ENCODE results near the gene SPACA4. TPM values are rescaled to one million over a fixed set of nuclear protein-coding genes. Genes with fewer than 3 reads are reported as not detected.

SPACA4 gene
- polyA plus RNA-seq, 1 of the 3 experiments (the other 2 are of a cell fraction) = not detected

DNA sequence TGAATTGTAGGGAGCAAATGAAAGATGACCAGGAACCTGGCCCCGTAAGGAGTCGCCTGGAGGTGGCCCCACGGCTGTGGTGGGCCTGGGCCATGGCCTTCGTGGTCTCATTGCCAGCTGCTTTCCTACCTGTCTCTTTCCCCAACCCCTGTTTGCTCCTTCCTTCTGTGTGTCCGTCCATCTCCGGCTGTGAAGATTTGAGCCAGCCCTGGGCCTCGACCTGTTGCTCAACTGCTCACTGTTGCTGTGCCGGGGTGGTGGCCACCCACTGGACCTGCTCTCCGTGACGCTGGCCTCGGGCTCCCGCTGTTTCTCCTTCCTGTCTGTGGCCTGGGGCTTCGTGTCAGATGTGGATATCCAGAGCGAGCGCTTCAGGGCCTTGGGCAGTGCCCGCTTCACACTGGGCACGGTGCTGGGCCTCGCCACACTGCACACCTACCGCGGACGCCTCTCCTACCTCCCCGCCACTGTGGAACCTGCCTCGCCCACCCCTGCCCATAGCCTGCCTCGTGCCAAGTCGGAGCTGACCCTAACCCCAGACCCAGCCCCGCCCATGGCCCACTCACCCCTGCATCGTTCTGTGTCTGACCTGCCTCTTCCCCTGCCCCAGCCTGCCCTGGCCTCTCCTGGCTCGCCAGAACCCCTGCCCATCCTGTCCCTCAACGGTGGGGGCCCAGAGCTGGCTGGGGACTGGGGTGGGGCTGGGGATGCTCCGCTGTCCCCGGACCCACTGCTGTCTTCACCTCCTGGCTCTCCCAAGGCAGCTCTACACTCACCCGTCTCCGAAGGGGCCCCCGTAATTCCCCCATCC, 22.1 kb downstream of the SPACA4 start (continued):
- TF ChIP-seq, protein P1, sequence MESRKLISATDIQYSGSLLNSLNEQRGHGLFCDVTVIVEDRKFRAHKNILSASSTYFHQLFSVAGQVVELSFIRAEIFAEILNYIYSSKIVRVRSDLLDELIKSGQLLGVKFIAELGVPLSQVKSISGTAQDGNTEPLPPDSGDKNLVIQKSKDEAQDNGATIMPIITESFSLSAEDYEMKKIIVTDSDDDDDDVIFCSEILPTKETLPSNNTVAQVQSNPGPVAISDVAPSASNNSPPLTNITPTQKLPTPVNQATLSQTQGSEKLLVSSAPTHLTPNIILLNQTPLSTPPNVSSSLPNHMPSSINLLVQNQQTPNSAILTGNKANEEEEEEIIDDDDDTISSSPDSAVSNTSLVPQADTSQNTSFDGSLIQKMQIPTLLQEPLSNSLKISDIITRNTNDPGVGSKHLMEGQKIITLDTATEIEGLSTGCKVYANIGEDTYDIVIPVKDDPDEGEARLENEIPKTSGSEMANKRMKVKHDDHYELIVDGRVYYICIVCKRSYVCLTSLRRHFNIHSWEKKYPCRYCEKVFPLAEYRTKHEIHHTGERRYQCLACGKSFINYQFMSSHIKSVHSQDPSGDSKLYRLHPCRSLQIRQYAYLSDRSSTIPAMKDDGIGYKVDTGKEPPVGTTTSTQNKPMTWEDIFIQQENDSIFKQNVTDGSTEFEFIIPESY (IDR thresholded peaks at IDR 0.05; ENCODE audit: borderline replicate concordance, low read depth) = no peak
- no peak for TF ChIP-seq FOSL2 (IDR thresholded peaks at IDR 0.05; ENCODE audit: borderline replicate concordance, low read depth)

DNA sequence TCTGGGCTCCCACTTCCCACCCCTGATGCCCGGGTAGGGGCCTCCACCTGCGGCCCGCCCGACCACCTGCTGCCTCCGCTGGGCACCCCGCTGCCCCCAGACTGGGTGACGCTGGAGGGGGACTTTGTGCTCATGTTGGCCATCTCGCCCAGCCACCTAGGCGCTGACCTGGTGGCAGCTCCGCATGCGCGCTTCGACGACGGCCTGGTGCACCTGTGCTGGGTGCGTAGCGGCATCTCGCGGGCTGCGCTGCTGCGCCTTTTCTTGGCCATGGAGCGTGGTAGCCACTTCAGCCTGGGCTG, 22.7 kb downstream of the SPACA4 start:
- no peak overlapping the region for H3K27ac ChIP-seq (ENCODE audit: low read depth in 2 of 2, low read length in 1 of 2)
- no peaks in the 10 kb centered on the region for H3K9me2 ChIP-seq
- H3F3A ChIP-seq (replicated peaks; ENCODE audit: insufficient read depth) = peaks cover 10% of the 10 kb centered on the region
- peaks cover 3% of the 10 kb centered on the region; the same call in 1 of the 2 replicates for H3K79me2 ChIP-seq (ENCODE audit: insufficient read depth)
- TF ChIP-seq, protein P2, sequence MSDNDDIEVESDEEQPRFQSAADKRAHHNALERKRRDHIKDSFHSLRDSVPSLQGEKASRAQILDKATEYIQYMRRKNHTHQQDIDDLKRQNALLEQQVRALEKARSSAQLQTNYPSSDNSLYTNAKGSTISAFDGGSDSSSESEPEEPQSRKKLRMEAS (IDR thresholded peaks at IDR 0.05; ENCODE audit: low read depth) = no peak
- TF ChIP-seq TCF12 (IDR thresholded peaks at IDR 0.05) (no peak), GABPA (IDR thresholded peaks at IDR 0.05; ENCODE audit: low read depth) (no peak), FOXM1 (IDR thresholded peaks at IDR 0.05; ENCODE audit: low read depth) (no peak), RAD21 (IDR thresholded peaks at IDR 0.05; ENCODE audit: low read length) (no peak), MXI1 (IDR thresholded peaks at IDR 0.05; ENCODE audit: low read depth, low read length) (no peak), NRF1 (IDR thresholded peaks at IDR 0.05; ENCODE audit: low read depth, low read length) (no peak), FOSL2 (IDR thresholded peaks at IDR 0.05; ENCODE audit: borderline replicate concordance, low read depth) (no peak), ELF1 (IDR thresholded peaks at IDR 0.05) (no peak), TAF1 (IDR thresholded peaks at IDR 0.05; ENCODE audit: borderline replicate concordance, low read depth, low read length) (no peak), CHD2 (IDR thresholded peaks at IDR 0.05; ENCODE audit: low read length, partially characterized antibody) (no peak), TEAD4 (IDR thresholded peaks at IDR 0.05; ENCODE audit: borderline replicate concordance, insufficient read depth) (no peak), EZH2phosphoT487 (IDR thresholded peaks at IDR 0.05; ENCODE audit: borderline replicate concordance, low read depth) (no peak)
- TF ChIP-seq, protein P3, sequence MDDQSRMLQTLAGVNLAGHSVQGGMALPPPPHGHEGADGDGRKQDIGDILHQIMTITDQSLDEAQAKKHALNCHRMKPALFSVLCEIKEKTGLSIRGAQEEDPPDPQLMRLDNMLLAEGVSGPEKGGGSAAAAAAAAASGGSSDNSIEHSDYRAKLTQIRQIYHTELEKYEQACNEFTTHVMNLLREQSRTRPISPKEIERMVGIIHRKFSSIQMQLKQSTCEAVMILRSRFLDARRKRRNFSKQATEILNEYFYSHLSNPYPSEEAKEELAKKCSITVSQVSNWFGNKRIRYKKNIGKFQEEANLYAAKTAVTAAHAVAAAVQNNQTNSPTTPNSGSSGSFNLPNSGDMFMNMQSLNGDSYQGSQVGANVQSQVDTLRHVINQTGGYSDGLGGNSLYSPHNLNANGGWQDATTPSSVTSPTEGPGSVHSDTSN (IDR thresholded peaks at IDR 0.05) = no peak
- TF ChIP-seq, protein P4, sequence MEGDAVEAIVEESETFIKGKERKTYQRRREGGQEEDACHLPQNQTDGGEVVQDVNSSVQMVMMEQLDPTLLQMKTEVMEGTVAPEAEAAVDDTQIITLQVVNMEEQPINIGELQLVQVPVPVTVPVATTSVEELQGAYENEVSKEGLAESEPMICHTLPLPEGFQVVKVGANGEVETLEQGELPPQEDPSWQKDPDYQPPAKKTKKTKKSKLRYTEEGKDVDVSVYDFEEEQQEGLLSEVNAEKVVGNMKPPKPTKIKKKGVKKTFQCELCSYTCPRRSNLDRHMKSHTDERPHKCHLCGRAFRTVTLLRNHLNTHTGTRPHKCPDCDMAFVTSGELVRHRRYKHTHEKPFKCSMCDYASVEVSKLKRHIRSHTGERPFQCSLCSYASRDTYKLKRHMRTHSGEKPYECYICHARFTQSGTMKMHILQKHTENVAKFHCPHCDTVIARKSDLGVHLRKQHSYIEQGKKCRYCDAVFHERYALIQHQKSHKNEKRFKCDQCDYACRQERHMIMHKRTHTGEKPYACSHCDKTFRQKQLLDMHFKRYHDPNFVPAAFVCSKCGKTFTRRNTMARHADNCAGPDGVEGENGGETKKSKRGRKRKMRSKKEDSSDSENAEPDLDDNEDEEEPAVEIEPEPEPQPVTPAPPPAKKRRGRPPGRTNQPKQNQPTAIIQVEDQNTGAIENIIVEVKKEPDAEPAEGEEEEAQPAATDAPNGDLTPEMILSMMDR (IDR thresholded peaks at IDR 0.05) = no peak
- TF ChIP-seq, protein P5, sequence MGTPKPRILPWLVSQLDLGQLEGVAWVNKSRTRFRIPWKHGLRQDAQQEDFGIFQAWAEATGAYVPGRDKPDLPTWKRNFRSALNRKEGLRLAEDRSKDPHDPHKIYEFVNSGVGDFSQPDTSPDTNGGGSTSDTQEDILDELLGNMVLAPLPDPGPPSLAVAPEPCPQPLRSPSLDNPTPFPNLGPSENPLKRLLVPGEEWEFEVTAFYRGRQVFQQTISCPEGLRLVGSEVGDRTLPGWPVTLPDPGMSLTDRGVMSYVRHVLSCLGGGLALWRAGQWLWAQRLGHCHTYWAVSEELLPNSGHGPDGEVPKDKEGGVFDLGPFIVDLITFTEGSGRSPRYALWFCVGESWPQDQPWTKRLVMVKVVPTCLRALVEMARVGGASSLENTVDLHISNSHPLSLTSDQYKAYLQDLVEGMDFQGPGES (IDR thresholded peaks at IDR 0.05; ENCODE audit: low read depth, low read length) = no peak
- CTCF ChIA-PET = no interaction called here
- no peaks in the 10 kb centered on the region for H3K27me3 ChIP-seq (ENCODE audit: insufficient read depth)
- no peak overlapping the region for H2AFZ ChIP-seq (ENCODE audit: low read depth)
- POLR2A ChIA-PET = interaction anchor here (1.1 to 1.3 kb wide), 2 partner anchors 10 to 91 kb away, joined by 3 read pairs; partner anchors contain the start of genes RPL18 and SPHK2
- no peak overlapping the region for H3K4me3 ChIP-seq (ENCODE audit: low read depth in 2 of 2, low read length in 1 of 2)
- H4K20me1 ChIP-seq (ENCODE audit: insufficient read depth) = no peaks in the 10 kb centered on the region
- no peak overlapping the region for H3K9ac ChIP-seq
- H3K4me1 ChIP-seq (ENCODE audit: control insufficient read depth in 1 of 2, insufficient read depth in 2 of 2, low read depth in 1 of 2, low read length in 1 of 2) = peaks cover 17 to 26% of the 10 kb centered on the region in 2 experiments; a peak in 3 of 4 replicates
- DNase-seq = no peak
- H3K9me3 ChIP-seq = no peaks in the 10 kb centered on the region
- WGBS (ENCODE audit: low lambda C conversion rate) = 99% methylated on average over 10 of the region's 22 CpGs
- peaks cover 17 to 25% of the 10 kb centered on the region in 2 experiments for H3K36me3 ChIP-seq (replicated peaks in 1 of 2; ENCODE audit: control insufficient read depth in 1 of 2, insufficient read depth in 2 of 2, low read length in 1 of 2)
- no peak overlapping the region for H3K4me2 ChIP-seq

Measured in SK-N-SH (cell line).